HT-29 (cell line): ENCODE results near the gene GPR84. TPM values are rescaled to one million over a fixed set of nuclear protein-coding genes. Genes with fewer than 3 reads are reported as not detected.

Source experiments
- DNase-seq: peaks from one replicate; pipeline ENCODE4 v3.0.0-alpha.2; 2015; ENCODE audit warnings: low spot score
- total RNA-seq: library from RNA; depleted of rRNA; stranded (reverse); fragments of >200 nt; shearing (Covaris generic); gene quantifications from 2 replicates; pipeline ENCODE4 v1.2.3, GENCODE V29; 2014

The GPR84 gene
- total RNA-seq, 1 experiment from 2014 or later: not detected

- DNase-seq: no peak
These were observed 28.4 kb upstream of the GPR84 start for GRCh38 chr12:54392485-54393206.

GRCh38 chr12:54390668-54391551 lies 26.6 kb upstream of the GPR84 start:
- no peak for DNase-seq

GRCh38 chr12:54390176-54390667 lies 25.9 kb upstream of the GPR84 start:
- DNase-seq: no peak

GRCh38 chr12:54389607-54390175 lies 25.4 kb upstream of the GPR84 start:
- no peak for DNase-seq

DNA sequence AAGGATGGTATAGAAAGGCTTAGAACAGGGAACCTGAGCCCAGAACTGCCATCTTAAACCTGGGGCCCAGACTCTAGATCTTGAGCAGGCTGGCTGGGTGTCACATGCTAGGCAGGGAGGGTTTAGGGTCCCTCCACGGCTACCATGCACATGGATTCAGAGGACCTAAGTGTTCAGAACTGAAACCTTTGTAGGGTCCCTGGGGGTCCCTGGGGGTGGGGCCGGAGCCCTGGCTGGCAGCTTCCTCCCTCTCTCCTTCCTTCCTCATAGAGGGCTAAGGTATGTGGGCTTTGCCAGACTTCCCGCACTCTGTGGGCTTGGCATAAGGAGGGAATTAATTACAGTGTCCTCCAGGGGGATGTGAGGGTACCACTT lies 24.8 kb upstream of the GPR84 start:
- no peak for DNase-seq

DNA sequence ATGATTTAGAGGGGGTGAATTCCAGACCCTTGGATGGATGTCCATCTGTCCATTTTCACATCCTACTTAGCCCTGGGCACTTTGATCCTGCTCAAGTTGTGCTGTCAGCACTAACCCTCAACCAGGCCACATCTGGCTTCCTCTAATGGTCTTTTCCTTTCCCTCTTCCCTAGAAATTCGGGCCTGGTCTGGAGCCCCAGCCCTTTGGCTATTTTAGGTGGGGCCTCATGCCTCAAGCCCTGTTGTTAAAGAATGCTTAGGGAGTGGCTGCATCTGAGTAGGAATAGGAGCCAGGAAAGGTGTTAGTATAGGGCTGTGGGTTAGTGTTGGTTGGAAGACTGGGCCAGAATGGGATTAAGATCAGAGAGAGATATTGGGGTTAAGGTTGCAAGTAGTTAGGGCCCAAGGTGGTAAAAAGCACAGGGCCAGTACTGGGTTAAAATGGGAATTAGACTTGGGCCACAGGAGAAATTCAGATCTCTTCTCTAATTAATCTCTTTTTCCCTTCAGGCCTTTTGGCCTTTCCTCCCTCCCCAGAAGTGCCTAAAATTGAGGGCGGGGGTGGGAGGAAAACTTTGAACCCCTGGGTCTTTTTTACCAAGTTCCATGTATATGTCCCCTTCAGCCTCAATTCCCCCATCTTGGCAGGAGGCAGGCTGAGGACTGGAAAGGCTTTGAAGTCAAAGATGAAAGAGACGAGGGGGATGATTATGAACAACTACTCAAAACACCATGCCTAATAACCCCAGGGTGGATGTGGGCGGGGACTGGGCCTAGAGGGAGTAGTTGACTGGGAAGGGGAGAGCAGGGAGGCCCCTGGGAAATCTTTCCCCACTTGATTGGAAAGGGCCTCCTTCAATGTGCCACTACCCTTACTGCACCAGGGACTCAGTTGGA lies 24.2 kb upstream of the GPR84 start:
- DNase-seq: no peak

DNA sequence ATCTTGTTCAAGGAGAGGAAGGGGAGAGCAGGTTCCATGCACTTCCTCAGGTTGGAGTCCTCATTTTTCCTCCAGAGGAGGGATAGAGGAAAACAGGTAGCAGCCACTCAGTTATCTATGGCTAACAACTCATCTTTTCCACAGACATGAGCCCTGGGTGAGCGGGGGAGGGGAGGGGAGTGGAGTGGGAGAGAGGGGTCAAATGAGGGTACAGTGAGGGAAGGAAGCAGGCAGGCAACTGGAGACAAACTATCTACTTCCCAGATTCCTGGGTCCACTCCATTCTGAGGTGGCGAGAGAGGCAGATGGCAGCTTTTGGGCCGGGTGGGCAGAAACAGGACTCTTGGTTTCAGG lies 22.8 kb upstream of the GPR84 start:
- no peak for DNase-seq

GRCh38 chr12:54386403-54387113 lies 22.3 kb upstream of the GPR84 start:
- DNase-seq: no peak

- DNase-seq: no peak
These were observed 21.1 kb upstream of the GPR84 start for GRCh38 chr12:54385251-54385914.

GRCh38 chr12:54384591-54385041 lies 20.3 kb upstream of the GPR84 start, which contains the start of gene ZNF385A:
Gene ZNF385A, minus strand, starts transcription at chr12:54384733. Its CDS starts 219 bp downstream, at chr12:54384514.
- DNase-seq: no peak

DNA sequence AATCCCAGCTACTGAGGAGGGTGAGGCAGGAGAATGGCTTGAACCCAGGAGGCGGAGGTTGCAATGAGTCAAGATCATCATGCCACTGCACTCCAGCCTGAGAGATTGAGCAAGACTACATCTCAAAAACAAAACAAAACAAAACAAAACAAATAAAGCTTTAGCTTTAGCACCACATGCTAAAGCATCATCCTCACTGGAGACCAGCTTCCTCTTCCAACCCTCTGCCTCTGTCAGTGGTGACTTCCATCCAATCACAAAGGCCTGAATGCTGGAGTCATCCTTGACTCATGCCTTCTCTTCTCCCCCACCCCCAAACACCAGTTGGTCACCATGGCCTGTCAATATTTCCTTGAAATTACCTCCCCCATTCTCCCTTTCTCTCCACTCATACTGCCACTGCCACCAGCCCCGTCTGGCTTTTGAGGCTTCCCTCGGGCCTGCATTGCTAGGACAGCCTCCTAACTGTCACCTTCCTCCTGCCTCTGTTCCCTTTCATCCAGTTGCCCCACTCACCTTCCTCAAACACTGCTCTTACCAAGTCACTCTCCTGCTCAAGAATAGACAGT lies 18.8 kb upstream of the GPR84 start:
- DNase-seq: no peak

DNA sequence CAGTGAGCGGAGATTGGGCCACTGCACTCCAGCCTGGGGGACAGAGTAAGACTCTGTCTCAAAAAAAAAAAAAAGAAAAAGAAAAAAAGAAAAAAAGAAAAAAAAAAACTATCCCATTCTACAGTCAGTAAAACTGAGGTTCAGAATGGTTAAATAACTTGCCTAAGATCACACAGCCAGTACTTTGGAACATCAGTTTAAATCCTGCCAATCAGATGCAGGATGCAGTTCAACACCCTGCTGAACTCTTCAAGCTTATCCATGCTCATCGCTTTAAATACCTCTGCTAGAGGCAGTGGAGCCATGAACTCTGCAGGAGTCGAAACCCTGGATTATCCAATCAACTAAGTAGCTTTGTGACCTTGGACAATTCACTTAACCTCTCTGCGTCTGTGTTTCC lies 16.9 kb upstream of the GPR84 start:
- DNase-seq: no peak

DNA sequence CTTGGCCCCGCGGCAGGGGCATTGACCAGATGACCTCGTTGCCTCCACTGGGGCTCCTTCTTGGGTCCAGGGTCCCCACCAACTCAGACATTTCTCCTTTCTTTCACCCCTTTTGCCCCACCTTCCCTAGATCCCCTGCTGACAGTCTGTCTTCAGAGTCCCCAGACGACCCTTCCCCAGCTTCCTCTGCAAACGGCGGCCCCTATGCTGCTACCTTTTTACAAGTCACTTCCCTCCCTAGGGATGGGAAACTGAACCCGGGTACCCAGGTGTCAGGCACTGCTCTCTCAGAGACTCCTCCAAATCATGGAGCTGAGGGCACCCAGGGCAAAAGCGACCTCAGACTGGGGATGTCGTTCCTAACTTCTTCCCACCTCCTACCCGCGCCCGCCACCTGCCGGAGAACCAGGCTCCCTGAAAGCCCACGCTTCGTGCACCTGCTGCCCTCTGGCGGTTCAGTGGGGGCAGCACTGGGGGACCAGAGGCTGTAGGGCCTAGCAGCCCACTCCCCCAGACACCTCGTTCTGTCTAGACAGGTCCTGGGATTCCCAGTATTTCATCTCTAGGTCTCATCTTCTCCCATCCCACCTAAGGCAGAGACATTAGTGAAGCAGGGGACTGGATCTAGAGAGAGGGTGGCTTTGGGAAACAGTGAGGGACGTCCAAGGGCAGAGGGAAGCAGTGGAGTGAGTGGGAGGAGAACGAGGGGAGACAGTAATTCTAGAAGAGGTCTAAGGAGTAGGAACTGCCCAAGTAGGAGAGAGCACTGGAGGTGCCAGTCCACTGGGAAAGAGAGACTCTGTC lies 15.3 kb upstream of the GPR84 start:
- DNase-seq: peak; percentile 91

DNA sequence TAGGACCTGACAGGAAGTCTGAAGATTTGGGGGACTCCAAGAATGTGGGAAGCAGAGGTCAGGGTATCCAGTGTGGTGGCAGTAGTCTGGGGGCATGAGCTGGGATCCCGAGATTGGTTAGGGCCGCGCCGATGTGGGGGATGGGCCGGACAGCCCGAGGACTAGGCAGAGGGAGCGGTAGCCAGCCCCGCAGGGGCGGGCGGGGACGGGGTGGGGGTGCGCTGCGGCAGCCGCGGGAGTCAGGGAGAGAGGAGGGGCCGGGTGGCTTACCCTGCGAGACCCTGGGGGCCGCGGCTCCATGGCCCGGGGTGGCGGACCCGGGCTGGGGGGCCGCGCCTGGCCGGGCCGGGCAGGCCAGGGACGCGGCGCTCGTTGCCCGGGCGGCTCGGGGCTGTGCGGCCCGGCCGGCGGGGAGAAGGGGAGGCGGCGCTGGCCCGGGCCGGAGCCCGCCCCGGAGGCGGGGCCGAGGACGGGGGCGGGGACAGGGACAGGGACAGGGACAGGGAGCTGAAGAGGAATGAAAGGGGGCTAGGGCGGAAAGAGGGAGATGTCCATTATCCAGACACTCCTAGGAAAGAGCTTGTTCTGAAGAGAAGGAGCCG lies 14.6 kb upstream of the GPR84 start:
- DNase-seq: peak; percentile 58

DNA sequence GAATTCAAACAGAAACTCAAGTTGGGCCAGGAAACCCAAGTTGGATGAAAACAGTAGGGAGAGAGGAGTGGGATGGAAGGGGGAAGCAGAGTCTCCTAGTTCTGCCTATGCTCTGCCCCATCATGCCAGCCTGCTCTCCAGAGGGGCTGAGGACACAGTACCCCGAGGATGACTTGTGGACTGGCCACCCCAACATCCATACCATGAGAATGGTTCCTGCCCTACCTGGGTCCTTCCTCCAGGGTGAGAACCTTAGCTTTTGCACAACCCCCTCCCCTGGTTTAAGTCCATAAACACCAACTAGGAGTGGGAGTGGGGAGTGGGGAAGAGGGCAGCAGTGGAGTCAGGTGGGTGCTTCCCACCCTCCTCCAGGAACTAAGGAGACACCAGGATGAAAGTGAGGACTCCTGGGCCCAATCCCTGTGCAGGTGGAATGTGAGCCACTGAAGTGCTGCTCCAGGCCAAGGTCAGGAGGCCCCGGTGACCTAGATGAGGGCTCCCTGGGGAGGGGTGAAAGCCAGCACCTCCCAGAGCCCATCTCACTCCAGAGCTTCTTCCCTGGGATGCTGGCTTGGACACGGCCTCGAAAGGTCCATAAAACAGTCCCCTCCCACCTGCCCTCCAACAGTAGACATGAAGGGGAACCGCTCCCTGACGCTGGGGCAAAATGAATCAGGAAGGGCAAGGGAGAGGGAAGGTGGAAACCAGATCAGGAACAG lies 13.7 kb upstream of the GPR84 start:
- no peak for DNase-seq

DNA sequence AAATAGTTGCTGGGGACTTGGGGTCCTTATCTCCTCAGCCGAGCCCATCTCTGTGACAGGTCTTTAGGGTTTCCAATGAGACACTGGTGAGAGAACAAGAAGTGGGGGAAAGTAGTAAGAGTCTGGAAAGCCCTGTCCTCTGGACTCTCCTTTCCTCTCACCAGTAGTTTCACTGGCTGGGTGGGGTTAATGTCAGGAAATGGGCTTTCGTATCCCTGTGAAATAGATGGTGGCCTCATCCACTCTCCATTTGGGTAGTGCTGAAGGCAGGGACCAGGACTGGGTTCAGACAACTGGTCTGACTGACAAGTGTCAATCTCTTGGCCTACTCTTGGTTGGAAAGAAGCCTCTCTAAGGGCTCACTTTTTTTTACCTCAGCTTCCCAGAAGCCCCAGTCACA lies 12.7 kb upstream of the GPR84 start:
- no peak for DNase-seq

DNA sequence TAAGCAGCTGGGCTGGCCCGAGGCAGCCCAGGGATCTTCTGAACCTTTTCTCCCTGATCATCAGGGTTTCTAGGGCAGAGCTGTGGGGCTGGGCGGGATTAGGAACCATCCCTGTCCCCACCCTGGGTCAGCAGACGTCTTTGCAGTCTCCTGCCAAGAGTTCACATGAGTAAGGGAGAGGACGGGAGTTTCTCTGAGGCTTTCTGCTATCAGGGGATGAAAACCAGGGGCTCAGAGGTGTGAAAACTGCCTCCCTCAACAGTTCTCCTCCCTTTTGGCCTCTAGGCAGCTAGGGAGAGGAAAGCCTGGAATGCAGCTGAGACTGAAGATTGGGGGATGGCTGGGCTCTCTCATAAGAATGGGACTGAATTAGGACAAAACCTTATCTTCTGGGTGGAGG lies 12.3 kb upstream of the GPR84 start:
- no peak for DNase-seq

DNA sequence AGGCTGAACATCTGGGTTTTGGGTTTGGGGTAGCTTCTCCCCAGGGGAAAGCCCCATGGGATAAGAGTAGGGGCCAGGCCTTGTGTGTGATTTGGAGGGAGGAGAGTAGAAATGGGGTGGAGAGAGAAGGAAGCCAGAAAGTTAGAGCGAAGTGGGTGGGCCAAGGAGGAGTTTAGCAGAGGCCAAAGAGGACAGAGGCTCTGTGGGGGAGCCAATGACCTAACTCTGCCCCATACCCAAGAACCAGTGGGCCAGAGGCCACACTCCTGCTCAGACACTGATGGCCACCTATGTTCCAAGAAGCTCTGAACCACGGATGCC lies 10.9 kb upstream of the GPR84 start:
- no peak for DNase-seq
